Thoracic aorta (tissue), 2 donors: ENCODE data around the gene DIAPH1. TPM values are rescaled to one million over a fixed set of nuclear protein-coding genes. Genes with fewer than 3 reads are reported as not detected.

Experiments
- ATAC-seq: fragments of 150-250 bp; one replicate; pipeline ENCODE4 v1.8.0; 2017; ENCODE audit warnings: low read depth; ENCODE audit not compliant: insufficient number of reproducible peaks, low FRiP score
- DNase-seq: peaks from one replicate; pipeline ENCODE4 v3.0.0-alpha.2; 2020; ENCODE audit warnings: low spot score
- H3K27ac ChIP-seq, 2 donors: fragments of 200-600 bp; sonication (generic); 1 replicate in 1 of 2; 2 replicates in 1 of 2; pipeline ENCODE4 v1.5.1; 2016; ENCODE audit warnings: mild to moderate bottlenecking in 2 of 2, moderate library complexity in 2 of 2
- H3K27me3 ChIP-seq: fragments of 200-600 bp; sonication (generic); replicated peaks from 2 replicates; pipeline ENCODE4 v1.6.0; 2016; ENCODE audit warnings: mild to moderate bottlenecking; ENCODE audit not compliant: insufficient read depth
- H3K36me3 ChIP-seq: fragments of 200-600 bp; sonication (generic); one replicate; pipeline ENCODE4 v1.5.1; 2016
- H3K4me1 ChIP-seq, 2 donors: fragments of 200-600 bp; sonication (generic); 1 replicate in 1 of 2; 2 replicates in 1 of 2; pipeline versions ENCODE4 v1.5.1 to v1.6.0; 2016; ENCODE audit warnings: low read depth in 2 of 2, mild to moderate bottlenecking in 1 of 2; ENCODE audit not compliant: control insufficient read depth in 1 of 2
- H3K4me3 ChIP-seq: fragments of 200-600 bp; sonication (generic); 2 replicates; pipeline ENCODE4 v1.5.1; 2016; ENCODE audit warnings: mild to moderate bottlenecking
- H3K9me3 ChIP-seq: fragments of 200-600 bp; sonication (generic); 2 replicates; pipeline ENCODE4 v1.5.1; 2016
- CTCF ChIP-seq: fragments of 200-600 bp; sonication (generic); IDR thresholded peaks from one replicate; pipeline ENCODE4 v1.5.1; 2019; ENCODE audit warnings: antibody characterized with exemption
- total RNA-seq, 2 donors: library from RNA; depleted of rRNA; stranded (reverse); fragments of >200 nt; gene quantifications; one replicate each; pipeline versions ENCODE4 v1.1.0 to v1.2.3, GENCODE V29; 2016

The DIAPH1 gene
- total RNA-seq, result 10 to 100 TPM; 91.0 to 93.1 TPM

DNA sequence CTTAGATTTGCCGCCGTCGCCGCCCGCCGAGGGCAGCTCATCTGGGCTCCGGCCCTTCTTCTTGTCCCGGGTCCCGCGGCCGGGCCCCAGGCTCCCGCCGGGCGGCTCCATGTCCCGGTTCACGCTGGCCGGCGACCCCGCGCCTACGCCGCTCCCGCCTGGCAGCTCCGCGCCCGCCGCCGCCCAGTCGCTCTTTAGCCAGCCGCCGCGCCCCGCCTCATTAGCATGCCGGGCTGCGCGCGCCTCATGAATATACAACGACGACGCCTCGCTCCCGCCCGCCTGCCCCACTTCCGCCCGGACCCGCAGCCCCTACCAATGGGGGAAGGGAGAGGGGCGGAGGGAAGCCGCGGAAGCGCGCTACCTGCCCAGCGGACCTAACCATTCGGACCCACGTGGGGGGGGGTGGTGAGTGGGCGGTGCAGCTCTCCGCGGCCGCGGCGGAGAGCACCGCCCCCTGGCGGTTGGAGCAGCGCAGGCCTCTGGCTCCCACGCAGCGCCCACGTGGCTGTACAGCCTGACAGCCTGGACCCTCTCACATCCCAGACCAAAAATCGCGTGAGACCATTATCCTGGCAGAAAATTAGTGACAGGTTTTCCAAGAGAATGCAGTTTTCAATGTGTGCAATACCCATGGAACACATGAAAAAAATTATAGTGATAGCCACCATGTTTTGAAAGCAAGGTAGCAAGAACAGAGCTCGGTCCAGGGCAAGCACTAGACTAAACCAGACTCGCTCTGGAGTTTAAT, at the start of gene DIAPH1:
Gene DIAPH1 (minus strand): TSS at position 197 of the 751 bp plus-strand sequence. CDS start 86 bp downstream, at position 111.
- DNase-seq (peak; percentile 95), ATAC-seq (peak; percentile 93)
- Histone ChIP-seq H3K27ac (peak within 1 kb of the TSS; percentile 93 to 95), H3K9me3 (no peaks in the 10 kb centered on the region), H3K27me3 (no peaks in the 10 kb centered on the region), H3K4me1 (peaks cover 12 to 33% of the 10 kb centered on the region in 2 donors), H3K4me3 (peak within 1 kb of the TSS; percentile 94), H3K36me3 (peaks cover 27% of the 10 kb centered on the region)
- TF ChIP-seq CTCF, result peak; percentile 100

GRCh38 chr5:141665995-141666940, 47.5 kb upstream of the DIAPH1 start:
- peaks cover 4% of the 10 kb centered on the region for H3K36me3 ChIP-seq
- no peaks in the 10 kb centered on the region for H3K9me3 ChIP-seq
- no peak for DNase-seq
- H3K4me1 ChIP-seq, result no peaks in the 10 kb centered on the region
- H3K27ac ChIP-seq, result no peak overlapping the region
- no peak for ATAC-seq
- no peak overlapping the region for H3K4me3 ChIP-seq
- H3K27me3 ChIP-seq, result no peaks in the 10 kb centered on the region
- TF ChIP-seq CTCF, result no peak

- no peaks in the 10 kb centered on the region for H3K4me1 ChIP-seq
- H3K4me3 ChIP-seq, result no peak overlapping the region
- H3K27me3 ChIP-seq, result no peaks in the 10 kb centered on the region
- TF ChIP-seq CTCF, result peak; percentile 87
- no peaks in the 10 kb centered on the region for H3K9me3 ChIP-seq
- DNase-seq (no peak), ATAC-seq (no peak)
- H3K36me3 ChIP-seq, result peaks cover 4% of the 10 kb centered on the region
- H3K27ac ChIP-seq, result no peak overlapping the region
These were observed 46.1 kb upstream of the DIAPH1 start for GRCh38 chr5:141664733-141665461.

GRCh38 chr5:141663506-141663905, 44.7 kb upstream of the DIAPH1 start:
- Histone ChIP-seq H3K36me3 (peaks cover 4% of the 10 kb centered on the region), H3K9me3 (no peaks in the 10 kb centered on the region)
- no peak for TF ChIP-seq CTCF

More at GRCh38 chr5:141663506-141663905, 44.7 kb upstream of the DIAPH1 start:
- Histone ChIP-seq H3K4me3 (no peak overlapping the region), H3K4me1 (no peaks in the 10 kb centered on the region), H3K27me3 (no peaks in the 10 kb centered on the region), H3K27ac (no peak overlapping the region)
- DNase-seq, result no peak
- ATAC-seq, result no peak
